Neutrophil (primary cell): ENCODE data around the gene KCNJ1.

Source experiments
- H3K27ac ChIP-seq: fragments of 200-600 bp; sonication (generic); 2 replicates; pipeline ENCODE4 v1.5.1; 2016; ENCODE audit warnings: mild to moderate bottlenecking, moderate library complexity
- H3K27me3 ChIP-seq: fragments of 200-600 bp; sonication (generic); 2 replicates; pipeline ENCODE4 v1.6.0; 2016; ENCODE audit warnings: mild to moderate bottlenecking
- H3K36me3 ChIP-seq: fragments of 200-600 bp; sonication (generic); 2 replicates; pipeline ENCODE4 v1.5.1; 2017
- H3K4me1 ChIP-seq, 2 experiments: fragments of 200-600 bp in 1 of 2; sonication (generic) in 1 of 2; 1 replicate in 1 of 2; 2 replicates in 1 of 2; pipeline versions ENCODE4 v1.5.1 to v1.6.1; 2013 to 2016; ENCODE audit warnings: low read depth in 1 of 2, low read length in 1 of 2, mild to moderate bottlenecking in 1 of 2, moderate library complexity in 1 of 2; ENCODE audit not compliant: control insufficient read depth in 1 of 2, insufficient read depth in 1 of 2
- H3K4me3 ChIP-seq, 2 experiments: fragments of 200-600 bp in 1 of 2; sonication (generic) in 1 of 2; 1 replicate in 1 of 2; 2 replicates in 1 of 2; pipeline ENCODE4 v1.5.1; 2013 to 2016; ENCODE audit warnings: low read depth in 1 of 2, low read length in 1 of 2, mild to moderate bottlenecking in 1 of 2, moderate library complexity in 1 of 2
- H3K9me3 ChIP-seq: fragments of 200-600 bp; sonication (generic); 2 replicates; pipeline ENCODE4 v1.5.1; 2016
- TF ChIP-seq, protein P1 (sequence below): fragments of 200-600 bp; sonication (generic); IDR thresholded peaks from 2 replicates; pipeline ENCODE4 v1.5.1; 2016; ENCODE audit warnings: antibody characterized with exemption

KCNJ1 gene

GRCh38 chr11:128828350-128828749 lies 38.7 kb downstream of the KCNJ1 start:
- H3K27me3 ChIP-seq, result peaks cover 21% of the 10 kb centered on the region
- H3K9me3 ChIP-seq, result no peaks in the 10 kb centered on the region
- H3K4me3 ChIP-seq, result no peak overlapping the region
- H3K4me1 ChIP-seq, result peaks cover 11 to 13% of the 10 kb centered on the region in 2 experiments
- peaks cover 5% of the 10 kb centered on the region for H3K36me3 ChIP-seq
- H3K27ac ChIP-seq, result no peak overlapping the region
- TF ChIP-seq, protein P1, sequence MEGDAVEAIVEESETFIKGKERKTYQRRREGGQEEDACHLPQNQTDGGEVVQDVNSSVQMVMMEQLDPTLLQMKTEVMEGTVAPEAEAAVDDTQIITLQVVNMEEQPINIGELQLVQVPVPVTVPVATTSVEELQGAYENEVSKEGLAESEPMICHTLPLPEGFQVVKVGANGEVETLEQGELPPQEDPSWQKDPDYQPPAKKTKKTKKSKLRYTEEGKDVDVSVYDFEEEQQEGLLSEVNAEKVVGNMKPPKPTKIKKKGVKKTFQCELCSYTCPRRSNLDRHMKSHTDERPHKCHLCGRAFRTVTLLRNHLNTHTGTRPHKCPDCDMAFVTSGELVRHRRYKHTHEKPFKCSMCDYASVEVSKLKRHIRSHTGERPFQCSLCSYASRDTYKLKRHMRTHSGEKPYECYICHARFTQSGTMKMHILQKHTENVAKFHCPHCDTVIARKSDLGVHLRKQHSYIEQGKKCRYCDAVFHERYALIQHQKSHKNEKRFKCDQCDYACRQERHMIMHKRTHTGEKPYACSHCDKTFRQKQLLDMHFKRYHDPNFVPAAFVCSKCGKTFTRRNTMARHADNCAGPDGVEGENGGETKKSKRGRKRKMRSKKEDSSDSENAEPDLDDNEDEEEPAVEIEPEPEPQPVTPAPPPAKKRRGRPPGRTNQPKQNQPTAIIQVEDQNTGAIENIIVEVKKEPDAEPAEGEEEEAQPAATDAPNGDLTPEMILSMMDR, result no peak

DNA sequence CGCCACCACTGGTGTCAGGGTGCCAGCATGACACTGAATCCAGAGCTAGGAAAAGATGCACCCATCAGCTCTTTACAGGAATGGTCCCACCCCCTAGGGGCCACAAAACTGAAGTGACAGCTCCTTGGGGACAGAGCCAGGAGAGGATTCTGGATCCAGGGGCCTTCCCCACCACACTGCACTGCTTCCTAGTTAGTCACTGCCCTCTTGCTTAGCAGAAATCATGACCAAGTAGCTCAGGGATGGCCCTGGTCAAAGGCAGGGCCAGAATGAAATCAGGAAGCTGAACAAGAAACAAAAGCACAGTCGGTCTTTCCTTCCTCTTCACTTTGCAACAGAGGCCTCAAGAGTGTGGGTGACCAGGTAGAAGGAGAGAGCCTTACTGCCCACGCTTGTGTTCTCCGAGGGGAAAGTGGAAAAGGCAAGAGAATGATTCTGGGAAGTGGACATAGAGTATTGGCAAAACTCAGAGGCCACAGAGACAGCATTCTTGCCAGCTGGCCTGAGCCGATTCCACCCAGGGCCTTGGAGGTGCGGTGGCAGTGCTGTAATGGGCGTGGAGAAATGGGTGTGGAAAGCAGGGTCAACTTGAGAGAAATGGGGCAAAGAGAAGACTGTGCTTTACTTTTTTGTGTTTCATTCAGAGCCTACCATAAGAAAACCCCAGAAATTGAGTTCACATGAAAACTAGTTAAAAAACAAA lies 39.8 kb downstream of the KCNJ1 start:
- no peak overlapping the region for H3K4me3 ChIP-seq
- peaks cover 11 to 13% of the 10 kb centered on the region in 2 experiments for H3K4me1 ChIP-seq

GRCh38 chr11:128825050-128825784 lies 41.9 kb downstream of the KCNJ1 start:
- H3K27ac ChIP-seq, result no peak overlapping the region
- H3K4me1 ChIP-seq, result peaks cover 7 to 8% of the 10 kb centered on the region in 2 experiments
- peaks cover 28% of the 10 kb centered on the region for H3K27me3 ChIP-seq
- no peak overlapping the region for H3K4me3 ChIP-seq
- H3K36me3 ChIP-seq, result peaks cover 22% of the 10 kb centered on the region
- TF ChIP-seq, protein P1, result no peak
- no peaks in the 10 kb centered on the region for H3K9me3 ChIP-seq

More for the DNA sequence above, 39.8 kb downstream of the KCNJ1 start:
- TF ChIP-seq, protein P1, result no peak
- no peaks in the 10 kb centered on the region for H3K9me3 ChIP-seq
- peak overlapping the region; percentile 55 for H3K27ac ChIP-seq
- H3K27me3 ChIP-seq, result peaks cover 28% of the 10 kb centered on the region
- peaks cover 15% of the 10 kb centered on the region for H3K36me3 ChIP-seq

DNA sequence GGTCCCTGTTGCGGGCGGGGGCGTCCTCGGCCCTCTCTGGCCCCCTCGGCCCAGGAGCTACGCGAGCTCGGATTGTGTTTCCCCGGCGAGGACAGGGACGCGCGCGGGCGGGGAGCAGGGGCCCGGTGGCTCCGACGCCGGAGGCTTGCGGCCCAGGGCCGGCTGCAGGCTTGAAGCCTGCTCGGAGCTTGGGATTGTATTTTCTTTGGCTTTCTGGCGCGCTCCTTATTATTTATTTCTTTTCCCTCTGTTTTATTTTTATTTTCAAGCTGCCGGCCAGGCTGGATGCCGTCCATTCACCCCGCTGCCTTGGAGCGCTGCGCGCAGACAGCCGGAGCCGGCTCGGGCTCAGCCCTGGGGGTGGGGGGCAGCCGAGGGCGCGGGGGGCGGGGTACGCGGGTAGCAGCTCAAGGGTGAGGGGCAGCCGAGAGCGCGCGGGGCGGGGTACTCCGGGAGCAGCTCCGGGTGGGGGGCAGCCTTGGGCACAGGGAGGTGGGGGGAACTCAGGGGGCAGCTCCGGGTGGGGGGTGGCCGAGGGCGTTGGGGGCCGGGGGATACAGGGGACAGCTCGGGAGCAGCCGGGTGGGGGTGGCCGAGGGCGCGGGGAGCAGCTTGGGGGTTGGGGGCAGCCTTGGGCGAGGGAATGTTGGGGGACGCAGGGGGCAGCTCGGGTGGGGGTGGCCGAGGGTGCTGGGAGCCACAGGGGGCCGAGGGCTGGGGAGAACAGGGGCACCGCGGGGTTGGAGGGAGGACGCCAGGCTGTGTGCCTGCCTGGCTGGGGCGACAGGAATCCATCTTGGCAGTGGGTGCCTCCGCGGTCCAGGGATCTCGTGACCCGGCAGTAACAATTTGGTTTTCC lies 42.7 kb downstream of the KCNJ1 start:
- no peak overlapping the region for H3K4me3 ChIP-seq
- H3K27ac ChIP-seq, result no peak overlapping the region

GRCh38 chr11:128823753-128824152 lies 43.3 kb downstream of the KCNJ1 start:
- Histone ChIP-seq H3K27ac (no peak overlapping the region), H3K9me3 (no peaks in the 10 kb centered on the region), H3K36me3 (peaks cover 31% of the 10 kb centered on the region), H3K4me1 (peaks cover 7 to 8% of the 10 kb centered on the region in 2 experiments), H3K4me3 (no peak overlapping the region), H3K27me3 (peaks cover 28% of the 10 kb centered on the region)
- TF ChIP-seq, protein P1, result no peak

More for the DNA sequence above, 42.7 kb downstream of the KCNJ1 start:
- H3K9me3 ChIP-seq, result no peaks in the 10 kb centered on the region
- peaks cover 7 to 8% of the 10 kb centered on the region in 2 experiments for H3K4me1 ChIP-seq
- peaks cover 24% of the 10 kb centered on the region for H3K36me3 ChIP-seq
- TF ChIP-seq, protein P1, result no peak
- H3K27me3 ChIP-seq, result peaks cover 28% of the 10 kb centered on the region
